ENCODE measurements around the gene SFXN2.

DNA sequence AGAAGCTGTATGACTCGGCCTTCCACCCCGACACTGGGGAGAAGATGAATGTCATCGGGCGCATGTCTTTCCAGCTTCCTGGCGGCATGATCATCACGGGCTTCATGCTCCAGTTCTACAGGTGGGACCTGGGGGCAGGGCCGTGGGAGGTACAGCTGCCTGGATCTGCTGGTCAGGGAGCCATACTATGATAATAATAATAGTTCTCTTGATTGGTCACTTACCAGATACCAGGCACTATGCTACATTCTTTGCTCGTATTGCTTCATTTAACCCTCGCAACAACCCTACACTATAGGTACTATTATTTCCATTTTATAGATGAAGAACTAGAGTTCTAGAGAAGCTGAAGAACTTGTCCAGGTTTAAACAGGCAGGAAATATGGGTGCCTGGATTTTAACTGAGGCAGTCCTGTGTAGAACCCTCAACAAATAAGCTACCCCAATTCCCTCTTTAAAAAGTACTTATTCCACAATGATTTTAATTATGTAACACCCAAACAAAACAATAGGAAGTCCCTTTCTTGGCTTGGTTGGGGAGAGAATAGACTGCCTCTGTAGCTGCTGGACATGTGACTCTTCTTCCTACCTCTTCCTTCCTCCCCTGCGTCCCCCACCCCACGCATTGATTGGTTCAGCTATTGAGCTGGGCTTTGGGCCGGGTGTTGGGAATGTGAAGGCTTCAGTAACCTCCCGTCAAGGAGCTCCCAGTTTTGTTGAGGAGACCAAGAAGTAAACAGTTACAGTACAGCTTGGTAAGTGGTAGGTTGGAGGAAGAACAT, 12.8 kb downstream of the SFXN2 start:
- TF ChIP-seq, protein P1, sequence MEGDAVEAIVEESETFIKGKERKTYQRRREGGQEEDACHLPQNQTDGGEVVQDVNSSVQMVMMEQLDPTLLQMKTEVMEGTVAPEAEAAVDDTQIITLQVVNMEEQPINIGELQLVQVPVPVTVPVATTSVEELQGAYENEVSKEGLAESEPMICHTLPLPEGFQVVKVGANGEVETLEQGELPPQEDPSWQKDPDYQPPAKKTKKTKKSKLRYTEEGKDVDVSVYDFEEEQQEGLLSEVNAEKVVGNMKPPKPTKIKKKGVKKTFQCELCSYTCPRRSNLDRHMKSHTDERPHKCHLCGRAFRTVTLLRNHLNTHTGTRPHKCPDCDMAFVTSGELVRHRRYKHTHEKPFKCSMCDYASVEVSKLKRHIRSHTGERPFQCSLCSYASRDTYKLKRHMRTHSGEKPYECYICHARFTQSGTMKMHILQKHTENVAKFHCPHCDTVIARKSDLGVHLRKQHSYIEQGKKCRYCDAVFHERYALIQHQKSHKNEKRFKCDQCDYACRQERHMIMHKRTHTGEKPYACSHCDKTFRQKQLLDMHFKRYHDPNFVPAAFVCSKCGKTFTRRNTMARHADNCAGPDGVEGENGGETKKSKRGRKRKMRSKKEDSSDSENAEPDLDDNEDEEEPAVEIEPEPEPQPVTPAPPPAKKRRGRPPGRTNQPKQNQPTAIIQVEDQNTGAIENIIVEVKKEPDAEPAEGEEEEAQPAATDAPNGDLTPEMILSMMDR (IDR thresholded peaks at IDR 0.05) = no peak
- TF ChIP-seq EP300 (IDR thresholded peaks at IDR 0.05) = peak in 1 of 2 donors; percentile 14

Measured in tibial nerve (tissue), 4 donors.